RWPE1 (cell line): ENCODE data around the gene C10orf105.

Experiments used
- CTCF ChIA-PET: fragments of 350-600 bp; sonication (Branson Sonifier 250); formaldehyde crosslinking; extraction: SDS; loops from one replicate; lab custom pipeline; 2021; lab: Yijun Ruan, JAX
- POLR2A ChIA-PET: fragments of 400-600 bp; formaldehyde crosslinking; extraction: SDS; loops from one replicate; lab custom pipeline; 2020; ENCODE audit warnings: antibody characterized with exemption; ENCODE audit not compliant: low non-redundant PET; lab: Yijun Ruan, JAX
- DNase-seq: peaks from one replicate; pipeline ENCODE4 v3.0.0; 2012; ENCODE audit warnings: low spot score
- H3K27ac ChIP-seq: fragments of 450-650 bp; 2 replicates; pipeline ENCODE4 v1.5.1; 2017
- CTCF ChIP-seq: fragments of 450-650 bp; conservative IDR thresholded peaks from 2 replicates; pipeline ENCODE4 v1.5.1; 2017; ENCODE audit warnings: low read depth, mild to moderate bottlenecking

C10orf105 gene

GRCh38 chr10:71694567-71694968 lies 25.0 kb downstream of the C10orf105 start:
- CTCF ChIA-PET, result interaction anchor here (0.7 kb wide), 1 partner anchor 287 kb away, joined by 3 read pairs; no protein-coding TSS in a partner anchor
- H3K27ac ChIP-seq, result no peak overlapping the region
- TF ChIP-seq CTCF, result no peak
- no peak for DNase-seq
- POLR2A ChIA-PET, result no interaction called here

GRCh38 chr10:71694039-71694501 lies 25.5 kb downstream of the C10orf105 start:
- POLR2A ChIA-PET, result no interaction called here
- no peak for DNase-seq
- no peak overlapping the region for H3K27ac ChIP-seq
- CTCF ChIA-PET, result interaction anchor here (0.5 to 2.8 kb wide), 2 partner anchors 33 to 79 kb away, joined by 3 to 9 read pairs; partner anchors contain the start of gene VSIR
- TF ChIP-seq CTCF, result no peak

GRCh38 chr10:71693377-71693776 lies 26.2 kb downstream of the C10orf105 start:
- POLR2A ChIA-PET, result no interaction called here
- no peak for TF ChIP-seq CTCF

GRCh38 chr10:71692598-71693306 lies 26.8 kb downstream of the C10orf105 start:
- CTCF ChIA-PET, result interaction anchor here (0.6 to 2.8 kb wide), 7 partner anchors 12 to 619 kb away, joined by 3 to 9 read pairs (median 3); partner anchors contain the start of gene VSIR
- no peak for DNase-seq
- POLR2A ChIA-PET, result no interaction called here
- no peak for TF ChIP-seq CTCF
- H3K27ac ChIP-seq, result no peak overlapping the region

More at GRCh38 chr10:71693377-71693776, 26.2 kb downstream of the C10orf105 start:
- no peak for DNase-seq
- no peak overlapping the region for H3K27ac ChIP-seq
- CTCF ChIA-PET, result interaction anchor here (0.8 to 2.8 kb wide), 5 partner anchors 11 to 619 kb away, joined by 3 to 9 read pairs (median 4); partner anchors contain the start of gene VSIR

- DNase-seq, result no peak
- POLR2A ChIA-PET, result no interaction called here
- H3K27ac ChIP-seq, result no peak overlapping the region
- TF ChIP-seq CTCF, result no peak
- CTCF ChIA-PET, result interaction anchor here (2.8 kb wide), 1 partner anchor 82 kb away, joined by 9 read pairs; the partner anchor contains the start of gene VSIR
Observed at GRCh38 chr10:71691405-71691804, 28.2 kb downstream of the C10orf105 start.

DNA sequence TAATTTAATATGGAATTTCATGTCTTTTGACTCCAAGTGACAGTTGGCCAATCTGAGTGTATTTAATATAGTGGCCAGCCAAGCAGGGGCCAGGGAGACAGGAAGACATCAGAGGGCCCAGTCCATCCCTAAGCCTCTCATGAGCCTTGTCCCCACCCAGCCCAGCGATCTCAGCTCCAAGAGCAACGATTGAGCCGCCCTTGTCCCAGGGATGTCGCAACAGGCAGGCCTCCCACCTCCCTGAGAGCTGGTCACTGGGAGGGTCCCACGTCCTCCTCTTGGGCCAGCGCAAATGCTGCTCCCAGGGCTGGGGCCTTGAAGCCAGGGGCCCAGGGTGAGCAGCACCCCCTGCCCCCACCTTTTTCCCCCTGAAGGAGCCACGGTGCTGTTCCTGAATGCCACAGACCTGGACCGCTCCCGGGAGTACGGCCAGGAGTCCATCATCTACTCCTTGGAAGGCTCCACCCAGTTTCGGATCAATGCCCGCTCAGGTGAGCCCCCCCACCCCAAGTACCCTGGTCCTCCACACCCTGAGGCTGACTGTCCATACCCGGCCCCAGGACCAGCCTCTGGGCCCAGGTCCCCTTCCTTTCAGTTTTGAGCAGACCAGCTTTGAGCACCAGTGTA lies 29.4 kb downstream of the C10orf105 start:
- no peak for TF ChIP-seq CTCF
- no peak for DNase-seq
- H3K27ac ChIP-seq, result no peak overlapping the region
- ChIA-PET CTCF (no interaction called here), POLR2A (no interaction called here)
